NOMO-1 treated with dmso at 0.1 percent for 144 hours (cell line): ENCODE results near the gene DMPK.
"Not testable (repeated sequence)": the region's sequence is repeated elsewhere in the genome, so short reads cannot be mapped to it uniquely, and the experiment has no call there.

ENCODE experiments used
- DNase-seq: peaks from one replicate; lab custom pipeline; 2025; ENCODE audit not compliant: unreplicated experiment; lab: John Stamatoyannopoulos, UW

The DMPK gene

GRCh38 chr19:45815481-45816216 lies 33.4 kb upstream of the DMPK start:
- no peak for DNase-seq

GRCh38 chr19:45814851-45815480 lies 32.7 kb upstream of the DMPK start, which contains the start of gene RSPH6A:
TSS of gene RSPH6A (minus strand) at chr19:45815308. CDS start at chr19:45815176, 132 bp downstream.
- DNase-seq = no peak

DNA sequence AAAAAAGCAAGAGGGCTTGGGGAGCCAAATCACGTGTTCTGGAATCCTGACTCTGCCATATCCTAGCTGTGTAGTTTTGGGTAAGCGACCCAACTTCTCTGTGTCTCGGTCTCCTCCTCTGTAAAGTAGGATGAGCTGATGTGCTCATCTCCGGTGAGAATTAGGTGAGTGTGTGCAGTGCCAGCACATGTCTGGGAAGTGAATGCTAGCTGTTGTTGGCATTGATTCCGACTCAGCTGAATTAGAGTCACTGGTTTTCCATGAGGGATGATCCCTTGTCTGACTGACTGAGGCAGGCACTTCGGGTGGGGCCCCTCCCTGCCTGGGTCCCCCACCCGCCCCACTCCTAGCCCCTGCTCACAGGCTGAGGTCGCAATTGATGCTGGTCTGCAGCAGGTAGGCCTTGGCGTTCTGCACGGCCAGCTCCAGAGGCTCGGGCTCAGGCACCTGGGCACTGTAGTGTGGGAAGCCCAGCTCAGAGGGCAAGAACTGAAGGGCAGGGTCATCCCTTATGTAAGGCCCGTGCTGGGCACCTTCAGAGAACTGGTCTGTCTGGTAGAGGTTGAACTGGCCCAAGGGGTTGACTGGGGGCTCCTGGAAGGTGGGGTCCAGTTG lies 32.0 kb upstream of the DMPK start:
- DNase-seq = no peak

DNA sequence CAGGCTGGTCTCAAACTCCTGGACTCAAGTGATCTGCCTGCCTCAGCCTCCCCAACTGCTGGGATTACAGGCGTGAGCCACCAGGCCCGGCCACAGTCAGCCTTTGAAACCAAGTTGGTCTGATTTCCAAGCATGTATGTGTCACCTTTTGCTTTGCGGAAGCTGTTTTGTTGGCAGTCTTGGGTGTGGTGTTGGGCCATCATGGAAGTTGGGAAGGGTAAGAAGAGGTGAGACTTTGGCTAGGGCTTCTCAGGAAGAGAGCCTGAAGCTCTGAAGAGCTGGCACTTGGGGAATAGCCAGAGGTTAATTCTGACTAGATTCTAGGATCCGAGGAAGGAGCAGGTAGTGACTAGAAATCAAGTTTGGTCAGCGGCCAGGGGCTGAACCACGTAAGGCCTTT lies 30.0 kb upstream of the DMPK start:
- DNase-seq = no peak

DNA sequence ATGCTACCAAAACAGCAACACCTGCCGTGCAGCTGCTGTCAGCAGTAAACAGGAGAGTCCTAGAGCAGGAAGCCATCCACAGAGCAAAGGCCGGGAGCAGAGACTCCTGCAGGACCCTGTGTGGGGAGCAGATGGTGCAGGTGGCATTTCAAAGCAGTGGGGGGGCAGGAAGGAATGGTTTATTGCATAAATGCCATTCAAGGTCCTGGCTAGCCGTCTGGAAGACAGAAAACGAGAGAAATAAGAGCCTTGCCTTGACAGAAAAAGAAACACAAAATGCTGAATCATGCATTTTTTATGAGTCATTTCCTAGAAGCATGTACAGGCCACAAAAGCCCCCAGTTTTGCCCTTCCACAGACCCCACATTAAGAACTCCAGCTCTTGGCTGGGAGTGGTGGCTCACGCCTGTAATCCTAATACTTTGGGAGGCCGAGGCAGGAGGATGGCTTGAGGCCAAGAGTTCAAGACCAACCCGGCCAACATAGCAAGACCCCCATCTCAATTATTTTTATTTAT lies 27.4 kb upstream of the DMPK start:
- no peak for DNase-seq

DNA sequence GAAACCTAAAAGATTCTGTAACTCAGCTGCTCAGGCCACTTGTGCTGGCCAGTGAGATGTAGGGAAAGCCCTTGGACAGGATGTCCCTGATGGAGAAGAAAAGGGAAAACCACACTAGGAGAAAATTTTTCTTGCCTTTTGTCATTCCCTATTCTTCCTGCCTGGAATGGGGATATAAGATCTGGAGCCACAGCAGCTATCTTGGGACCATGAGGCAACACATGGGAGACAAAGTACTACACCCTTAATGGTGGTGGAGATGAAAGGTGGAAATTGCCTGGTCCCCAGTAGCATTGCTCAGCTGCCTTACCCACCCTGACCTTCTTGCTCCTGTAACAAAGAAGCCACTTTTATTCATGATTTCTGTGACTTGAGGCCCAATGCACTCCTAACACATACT lies 23.4 kb upstream of the DMPK start:
- no peak for DNase-seq

GRCh38 chr19:45804959-45805230 lies 22.6 kb upstream of the DMPK start:
- DNase-seq = no peak

GRCh38 chr19:45804140-45804958 lies 22.1 kb upstream of the DMPK start:
- DNase-seq = no peak

GRCh38 chr19:45801603-45802175 lies 19.4 kb upstream of the DMPK start:
- DNase-seq = no peak

DNA sequence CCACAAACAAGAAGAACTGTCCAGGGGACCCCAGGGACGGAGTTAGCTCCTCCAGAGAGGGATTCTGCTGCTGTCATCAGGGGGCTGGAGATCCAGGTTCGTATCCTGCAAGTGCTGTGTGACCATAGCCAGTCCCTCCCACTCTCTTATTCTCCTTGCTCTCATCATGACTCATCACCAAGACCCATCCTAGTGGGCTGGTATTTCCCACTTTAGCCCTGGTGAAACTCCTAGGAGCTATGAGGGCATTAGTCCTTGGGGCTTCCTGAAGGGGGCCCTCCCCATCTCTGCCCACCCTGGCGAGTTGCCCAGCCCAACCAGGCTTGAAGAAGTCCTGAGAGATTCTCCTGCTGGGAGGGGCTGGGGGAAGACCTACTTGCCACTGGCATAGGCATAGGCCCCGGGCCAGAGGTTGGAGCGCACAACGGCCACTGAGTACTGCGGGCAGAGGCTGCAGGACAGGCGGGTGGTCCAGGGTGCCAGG lies 17.8 kb upstream of the DMPK start:
- DNase-seq = no peak

DNA sequence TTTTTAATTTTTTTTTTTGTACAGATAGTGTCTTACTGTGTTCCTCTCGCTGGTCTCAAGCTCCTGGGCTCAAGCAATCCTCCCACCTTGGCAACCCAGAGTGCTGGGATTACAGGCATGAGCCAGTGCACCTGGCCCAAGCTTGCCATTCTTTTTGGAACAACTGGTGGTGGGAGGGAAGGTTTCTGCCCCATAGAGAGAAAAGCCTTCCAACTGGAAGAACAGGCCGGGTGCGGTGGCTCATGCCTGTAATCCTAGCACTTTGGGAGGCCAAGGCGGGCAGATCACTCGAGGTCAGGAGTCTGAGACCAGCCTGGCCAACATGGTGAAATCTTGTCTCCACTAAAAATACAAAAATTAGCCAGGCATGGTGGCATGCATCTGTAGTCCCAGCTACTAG lies 17.3 kb upstream of the DMPK start:
- not testable (repeated sequence) for DNase-seq

GRCh38 chr19:45798995-45799517 lies 16.8 kb upstream of the DMPK start:
- no peak for DNase-seq

- DNase-seq = no peak
Measured at GRCh38 chr19:45794627-45795026, 12.3 kb upstream of the DMPK start.

DNA sequence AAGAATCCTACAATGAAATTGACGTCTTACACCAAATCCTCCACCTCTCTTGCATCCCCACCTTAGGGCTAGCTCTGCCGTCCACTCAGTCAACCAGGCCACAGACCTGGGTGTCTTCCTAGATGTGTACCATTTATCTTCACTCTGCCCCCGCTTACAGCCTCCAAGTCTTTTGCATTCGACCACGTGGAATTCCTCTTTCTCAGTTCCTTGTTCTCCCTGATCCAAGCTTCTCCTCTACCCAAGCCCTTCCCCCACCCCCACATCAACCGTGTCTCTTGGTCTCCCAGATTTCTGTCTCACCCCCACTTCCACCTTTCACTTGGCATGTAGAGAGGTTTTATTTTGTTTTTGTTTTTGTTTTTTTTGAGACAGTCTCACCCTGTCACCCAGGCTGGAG lies 11.6 kb upstream of the DMPK start:
- no peak for DNase-seq

DNA sequence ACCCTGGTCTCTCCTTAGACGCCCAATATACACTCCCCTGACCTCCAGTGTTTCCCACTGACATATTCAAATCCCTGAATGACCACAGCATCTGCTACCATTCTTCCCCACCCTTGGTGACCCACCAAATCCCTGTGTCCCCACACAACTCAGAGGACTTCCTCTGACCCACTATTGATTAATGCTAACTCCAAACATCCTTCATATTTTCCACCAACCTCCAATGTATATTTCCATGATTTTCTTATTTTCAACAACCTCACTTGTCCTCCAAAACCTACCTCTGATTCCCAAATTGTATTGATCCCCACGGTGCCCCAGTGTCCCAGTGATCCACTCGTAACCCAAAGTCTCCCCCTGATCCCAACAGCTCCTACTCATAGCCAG lies 10.9 kb upstream of the DMPK start:
- DNase-seq = no peak

DNA sequence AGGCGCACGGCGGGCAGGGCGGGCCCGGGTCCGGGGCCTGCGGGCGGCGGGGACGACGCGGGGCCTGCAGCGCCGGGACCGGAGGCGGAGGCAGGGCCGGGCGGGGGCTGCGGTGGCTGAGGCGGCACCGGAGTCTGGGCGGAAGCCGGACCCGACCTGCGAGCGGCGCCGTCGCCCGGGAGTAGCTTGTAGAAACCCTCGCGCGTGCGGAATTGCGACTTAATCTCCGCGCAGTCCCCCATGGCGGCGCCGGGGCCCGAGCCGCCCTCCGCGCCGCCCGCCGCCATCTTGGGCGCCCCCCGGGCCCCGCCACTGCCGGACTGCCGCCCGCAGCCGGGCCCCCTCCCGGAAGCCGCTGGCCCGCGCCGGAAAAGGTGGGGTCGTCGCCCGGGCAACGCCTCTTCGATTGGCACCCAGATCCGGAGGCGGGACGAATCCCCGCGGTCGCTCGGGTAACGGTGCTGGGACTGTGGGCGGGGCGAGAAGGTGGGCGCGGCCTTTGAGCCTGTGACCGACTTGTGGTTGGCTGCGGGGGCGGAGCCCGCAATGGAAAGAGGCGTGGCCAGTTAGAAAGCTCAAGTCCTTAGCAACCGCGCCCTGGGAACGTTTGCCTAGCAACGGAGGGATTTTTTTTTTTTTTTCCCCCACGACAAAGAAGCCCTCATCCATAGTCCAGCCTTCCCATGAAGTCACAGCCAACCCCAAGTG lies 10.3 kb upstream of the DMPK start, which contains the start of gene DMWD:
Gene DMWD (minus strand): TSS at position 376 of the 708 bp plus-strand sequence. CDS start 89 bp downstream, at position 287.
- DNase-seq = peak; percentile 95

DNA sequence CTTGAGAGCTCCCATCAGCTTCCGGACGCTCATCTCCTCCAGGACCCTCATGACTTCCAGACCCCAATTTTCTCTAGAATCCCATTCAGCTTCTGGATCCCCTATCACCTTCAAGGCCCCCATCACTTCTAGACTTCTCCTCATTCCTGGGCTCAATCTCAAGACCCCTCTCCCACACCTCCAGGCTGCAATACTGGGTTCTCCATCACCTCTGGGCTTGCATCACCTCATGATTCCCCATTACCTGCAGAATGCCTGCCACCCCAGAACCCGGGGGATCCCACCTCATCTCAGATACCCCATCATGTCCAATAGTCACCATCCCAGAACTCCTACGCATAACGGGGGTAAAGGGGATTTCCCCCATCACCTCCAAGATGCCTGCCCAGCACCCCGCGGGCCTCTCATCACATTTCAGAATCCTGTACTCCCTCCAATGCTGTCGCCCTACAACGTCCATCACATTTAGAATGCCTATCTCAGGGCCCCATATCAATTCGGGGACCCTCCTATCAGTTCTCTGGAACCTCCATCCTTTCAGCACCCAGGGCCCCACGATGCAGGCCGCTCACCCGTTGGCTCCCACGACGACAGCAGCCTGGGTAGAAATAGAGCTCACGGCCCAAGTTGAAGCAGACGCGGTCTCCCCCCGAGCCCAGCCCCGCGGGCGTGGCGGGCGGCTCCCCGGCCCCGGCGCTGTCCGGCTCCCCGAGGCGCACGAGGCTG lies 9.6 kb upstream of the DMPK start:
- DNase-seq = no peak

GRCh38 chr19:45790942-45791341 lies 8.7 kb upstream of the DMPK start:
- peak; percentile 93 for DNase-seq

GRCh38 chr19:45789035-45789786 lies 6.9 kb upstream of the DMPK start:
- no peak for DNase-seq
